ENCODE results near the gene GCGR. TPM values are rescaled to one million over a fixed set of nuclear protein-coding genes. Genes with fewer than 3 reads are reported as not detected.

The GCGR gene
- total RNA-seq, 2 donors from 2014 or later, result 0.14 to 0.67 TPM

DNA sequence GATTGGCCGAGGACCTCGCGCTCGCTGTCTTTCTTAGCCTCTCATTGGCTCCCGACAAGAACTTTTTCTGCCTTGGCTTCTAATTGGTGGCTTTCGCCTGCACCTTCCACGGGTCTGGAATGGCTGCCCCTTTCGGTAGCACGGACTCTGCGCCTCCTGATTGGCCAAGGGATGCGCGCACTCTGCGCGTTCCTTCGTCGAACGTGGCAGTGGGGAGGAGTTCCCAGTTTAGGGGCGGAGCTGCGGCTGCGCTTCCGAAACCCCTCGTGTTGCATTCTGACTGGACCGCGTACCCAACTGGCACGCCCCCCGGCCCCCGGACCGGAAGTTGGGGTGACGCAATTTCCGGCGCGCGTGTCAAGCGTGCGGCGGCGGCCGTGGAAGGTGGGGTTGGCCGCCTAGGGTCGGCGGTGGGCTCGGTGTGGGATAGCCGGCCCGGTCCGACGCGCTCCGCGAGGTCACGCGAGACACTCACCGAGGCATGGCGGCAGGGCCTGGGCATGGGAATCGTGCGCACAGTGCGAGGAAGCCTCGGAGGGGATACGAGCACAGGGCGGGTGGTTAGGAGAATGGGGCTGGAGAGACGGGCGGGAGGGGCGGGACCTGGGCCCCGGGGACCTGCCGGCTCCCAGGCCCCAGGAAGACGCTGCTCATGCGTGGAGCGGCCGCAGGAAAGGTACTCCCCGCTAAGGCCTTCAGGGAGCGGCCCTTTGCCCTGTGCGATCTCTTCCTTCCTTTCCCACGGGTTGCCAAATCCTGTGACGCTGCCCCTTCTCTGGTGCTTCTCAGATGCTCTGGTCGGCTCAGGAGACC is 57.0 kb downstream of the GCGR start:
- peak; percentile 98 to 100 for DNase-seq
- intact Hi-C loops (cut with DNase I, micrococcal nuclease), result no loop called here
- ATAC-seq, result peak; percentile 77

DNA sequence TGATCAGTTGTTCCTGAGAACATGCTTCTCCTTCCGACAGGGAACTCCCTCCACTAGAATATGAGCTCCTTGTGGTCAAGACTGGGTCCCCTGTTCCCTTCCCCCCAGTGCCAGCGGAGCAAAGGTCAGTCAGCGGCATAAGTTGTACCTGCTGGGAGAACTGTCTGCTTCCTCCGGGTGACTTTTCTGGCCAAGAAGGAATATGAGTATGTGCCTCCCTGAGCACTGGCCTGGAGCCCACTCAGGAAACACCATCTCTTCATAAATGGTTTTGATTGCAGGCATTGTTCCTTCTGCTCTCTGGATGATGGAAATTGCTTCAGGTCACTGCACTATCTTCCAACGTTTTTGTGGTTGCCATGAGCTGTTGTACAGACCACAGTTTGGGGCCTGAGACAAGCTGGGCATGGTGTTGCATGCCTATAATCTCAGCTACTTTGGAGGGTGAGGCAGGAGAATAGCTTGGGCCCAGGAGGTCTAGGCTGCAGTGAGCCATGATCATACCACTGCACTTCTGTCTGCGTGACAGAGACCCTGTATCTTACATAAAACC is 59.2 kb downstream of the GCGR start:
- intact Hi-C loops (cut with DNase I, micrococcal nuclease), result no loop called here
- ATAC-seq (no peak), DNase-seq (no peak)

Other genes starting within 250 kb of the GCGR start
- gene NPLOC4, start 167.0 kb upstream of the GCGR start, total RNA-seq, result 10 to 100 TPM; 86.2 to 88.4 TPM
- under 1 TPM; 0.18 to 0.22 TPM for gene TSPAN10, start 167.0 kb upstream of the GCGR start, total RNA-seq
- under 1 TPM in 1 of 2 donors, not detected in 1; 0.34 TPM for gene PDE6G, start 147.6 kb upstream of the GCGR start, total RNA-seq
- 10 to 100 TPM; 24.6 to 36.6 TPM for gene OXLD1, start 137.5 kb upstream of the GCGR start, total RNA-seq
- gene CCDC137, start 137.4 kb upstream of the GCGR start, total RNA-seq, result 10 to 100 TPM; 14.0 to 19.4 TPM
- gene ARL16, start 120.4 kb upstream of the GCGR start, total RNA-seq, result 10 to 100 TPM; 14.3 to 30.5 TPM
- gene HGS, start 120.1 kb upstream of the GCGR start, total RNA-seq, result 100 to 1,000 TPM in 1 of 2 donors, 10 to 100 TPM in 1; 98.5 to 105 TPM
- gene MRPL12, start 100.8 kb upstream of the GCGR start, total RNA-seq, result 100 to 1,000 TPM in 1 of 2 donors, 10 to 100 TPM in 1; 88.2 to 146 TPM
- 10 to 100 TPM; 52.5 to 76.2 TPM for gene SLC25A10, start 91.9 kb upstream of the GCGR start, total RNA-seq
- 10 to 100 TPM; 16.4 to 30.4 TPM for gene MCRIP1, start 29.1 kb downstream of the GCGR start, total RNA-seq
- gene PPP1R27, start 30.9 kb downstream of the GCGR start, total RNA-seq, result not detected
- 100 to 1,000 TPM; 560 to 669 TPM for gene P4HB, start 56.4 kb downstream of the GCGR start, total RNA-seq
- gene ARHGDIA, start 67.2 kb downstream of the GCGR start, total RNA-seq, result 100 to 1,000 TPM; 447 to 500 TPM
- 10 to 100 TPM; 43.9 to 69.8 TPM for gene ALYREF, start 87.4 kb downstream of the GCGR start, total RNA-seq
- gene ANAPC11, start 87.6 kb downstream of the GCGR start, total RNA-seq, result 10 to 100 TPM; 83.6 to 88.6 TPM
- under 1 TPM in 1 of 2 donors, not detected in 1; 0.11 TPM for gene NPB, start 98.1 kb downstream of the GCGR start, total RNA-seq
- gene PCYT2, start 107.2 kb downstream of the GCGR start, total RNA-seq, result 10 to 100 TPM; 49.9 to 68.9 TPM
- gene SIRT7, start 114.0 kb downstream of the GCGR start, total RNA-seq, result 10 to 100 TPM; 63.2 to 67.5 TPM
- 10 to 100 TPM; 17.8 to 19.7 TPM for gene MAFG, start 123.6 kb downstream of the GCGR start, total RNA-seq
- gene PYCR1, start 133.2 kb downstream of the GCGR start, total RNA-seq, result 10 to 100 TPM; 40.2 to 55.6 TPM
- under 1 TPM in 1 of 2 donors, not detected in 1; 0.17 TPM for gene MYADML2, start 143.1 kb downstream of the GCGR start, total RNA-seq
- gene NOTUM, start 157.0 kb downstream of the GCGR start, total RNA-seq, result not detected
- 10 to 100 TPM; 29.8 to 35.9 TPM for gene ASPSCR1, start 173.5 kb downstream of the GCGR start, total RNA-seq
- 100 to 1,000 TPM in 1 of 2 donors, 10 to 100 TPM in 1; 83.3 to 127 TPM for gene CENPX, start 218.7 kb downstream of the GCGR start, total RNA-seq
- gene LRRC45, start 219.2 kb downstream of the GCGR start, total RNA-seq, result 10 to 100 TPM; 14.2 to 20.8 TPM
- gene RAC3, start 227.5 kb downstream of the GCGR start, total RNA-seq, result 1 to 10 TPM; 4.2 to 9.0 TPM
- gene DCXR, start 233.5 kb downstream of the GCGR start, total RNA-seq, result 100 to 1,000 TPM; 111 to 137 TPM
- gene RFNG, start 247.7 kb downstream of the GCGR start, total RNA-seq, result 10 to 100 TPM; 31.5 to 32.3 TPM
- gene GPS1, start 247.7 kb downstream of the GCGR start, total RNA-seq, result 10 to 100 TPM; 80.7 to 87.4 TPM